Measurements from ENCODE around the gene WDR33. TPM values are rescaled to one million over a fixed set of nuclear protein-coding genes. Genes with fewer than 3 reads are reported as not detected.

Gene WDR33
- total and polyA plus RNA-seq, 2 of the 13 experiments (the other 11 are each of a cell fraction or from before 2014, with no cell fraction given) = 54.9 to 78.2 TPM

GRCh38 chr2:127674241-127675209 lies 136.4 kb downstream of the WDR33 start (continued):
- TF ChIP-seq ZBTB33 (CRISPR knock-in tag; IDR thresholded peaks at IDR 0.05) = no peak
- no peak for TF ChIP-seq ZNF460 (CRISPR knock-in tag; IDR thresholded peaks at IDR 0.05; ENCODE audit: borderline replicate concordance)
- no peak for TF ChIP-seq PRDM10 (CRISPR knock-in tag; IDR thresholded peaks at IDR 0.05; ENCODE audit: low read depth)
- no peak; the same call in 1 of the 2 replicates for TF ChIP-seq EED (CRISPR knock-in tag; IDR thresholded peaks at IDR 0.05)
- no peak for TF ChIP-seq NFYC (CRISPR knock-in tag; IDR thresholded peaks at IDR 0.05)
- no peak for TF ChIP-seq TAF15 (IDR thresholded peaks at IDR 0.05; ENCODE audit: low read depth, low read length, poor library complexity, severe bottlenecking)
- no peak for TF ChIP-seq CHD4 (IDR thresholded peaks at IDR 0.05; ENCODE audit: borderline replicate concordance, low read length)
- TF ChIP-seq RARG (CRISPR knock-in tag; IDR thresholded peaks at IDR 0.05; ENCODE audit: low read depth) = no peak
- no peak for TF ChIP-seq ZNF891 (CRISPR knock-in tag; IDR thresholded peaks at IDR 0.05)
- TF ChIP-seq HMGXB4 (CRISPR knock-in tag; IDR thresholded peaks at IDR 0.05; ENCODE audit: borderline replicate concordance in 1 of 2, low read depth in 1 of 2) = no peak
- no peak for TF ChIP-seq THYN1 (CRISPR knock-in tag; IDR thresholded peaks at IDR 0.05; ENCODE audit: borderline replicate concordance, low read depth)
- TF ChIP-seq IRF2 (CRISPR knock-in tag; IDR thresholded peaks at IDR 0.05) = no peak
- TF ChIP-seq TBX3 (IDR thresholded peaks at IDR 0.05; ENCODE audit: borderline replicate concordance) = no peak
- TF ChIP-seq ZNF138 (CRISPR knock-in tag; IDR thresholded peaks at IDR 0.05; ENCODE audit: low read depth) = no peak
- no peak for TF ChIP-seq CREB1 (IDR thresholded peaks at IDR 0.05)
- no peak for TF ChIP-seq CREB1 (CRISPR knock-in tag; IDR thresholded peaks at IDR 0.05)
- no peak for TF ChIP-seq ZNF83 (CRISPR knock-in tag; IDR thresholded peaks at IDR 0.05; ENCODE audit: borderline replicate concordance)
- no peak for TF ChIP-seq KLF16 (CRISPR knock-in tag; IDR thresholded peaks at IDR 0.05)
- 0 out of 2 replicates have a peak, but pooled peaks have one; percentile 59 for TF ChIP-seq NFKBIZ (CRISPR knock-in tag; IDR thresholded peaks at IDR 0.05)
- no peak for TF ChIP-seq PHB2 (IDR thresholded peaks at IDR 0.05; ENCODE audit: partially characterized antibody)
